ENCODE measurements around the gene ETFB.

Gene ETFB

DNA sequence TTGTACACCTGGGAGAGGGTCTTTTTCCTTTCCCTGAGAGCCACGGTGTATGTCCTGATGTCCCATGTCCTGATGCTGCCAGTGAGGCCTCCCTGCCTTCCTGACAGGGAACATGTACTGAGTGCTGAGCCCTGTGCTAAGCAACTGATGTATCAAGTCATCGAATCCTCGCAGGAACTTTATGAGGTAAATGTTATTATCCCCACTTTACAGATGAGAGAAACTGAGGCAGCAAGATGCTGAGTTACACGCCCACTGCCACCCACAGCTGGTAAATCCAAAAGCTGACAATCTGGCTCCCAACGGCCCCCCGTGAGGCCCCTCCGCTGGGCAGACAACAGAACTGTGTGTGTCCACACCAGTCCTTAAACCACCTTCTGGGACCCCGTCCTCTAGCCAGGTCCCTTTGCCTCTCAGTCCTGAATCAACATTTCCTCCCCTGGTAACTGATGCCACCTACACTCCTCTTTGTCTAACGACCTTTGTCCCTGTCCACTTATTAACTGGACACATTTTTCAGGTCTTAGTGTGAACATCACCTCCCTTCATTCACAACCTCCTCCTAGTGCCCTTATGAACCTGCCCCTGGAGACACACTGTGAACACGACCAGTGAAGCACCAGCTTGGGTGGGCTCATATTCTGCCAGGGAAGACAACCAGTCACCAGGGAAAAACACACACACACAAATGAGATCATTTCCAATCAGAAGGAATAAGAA lies 18.8 kb downstream of the ETFB start:
- WGBS, 2 experiments (ENCODE audit: insufficient coverage in 2 of 2), result 81 to 85% methylated on average over 8 of the region's 10 CpGs
- no peaks in the 10 kb centered on the region for H3K9me3 ChIP-seq (ENCODE audit: control insufficient read depth, low read length)
- H3K27ac ChIP-seq (ENCODE audit: low read depth, low read length, severe bottlenecking), result no peak overlapping the region
- H3K4me3 ChIP-seq (ENCODE audit: extremely low read depth, insufficient read depth, low read length, poor library complexity, severe bottlenecking), result no peak overlapping the region
- peaks cover 11% of the 10 kb centered on the region for H3K36me3 ChIP-seq (ENCODE audit: control insufficient read depth, insufficient read depth, low read length)
- peaks cover 5% of the 10 kb centered on the region for H3K4me1 ChIP-seq (ENCODE audit: control insufficient read depth, insufficient read depth, low read length, poor library complexity, severe bottlenecking)

GRCh38 chr19:51346742-51347141 lies 19.4 kb downstream of the ETFB start:
- 87 to 89% methylated on average over 13 to 16 of the region's 17 CpGs for WGBS, 2 experiments (ENCODE audit: insufficient coverage in 2 of 2)
- Histone ChIP-seq H3K36me3 (ENCODE audit: control insufficient read depth, insufficient read depth, low read length) (peaks cover 11% of the 10 kb centered on the region), H3K9me3 (ENCODE audit: control insufficient read depth, low read length) (no peaks in the 10 kb centered on the region)

DNA sequence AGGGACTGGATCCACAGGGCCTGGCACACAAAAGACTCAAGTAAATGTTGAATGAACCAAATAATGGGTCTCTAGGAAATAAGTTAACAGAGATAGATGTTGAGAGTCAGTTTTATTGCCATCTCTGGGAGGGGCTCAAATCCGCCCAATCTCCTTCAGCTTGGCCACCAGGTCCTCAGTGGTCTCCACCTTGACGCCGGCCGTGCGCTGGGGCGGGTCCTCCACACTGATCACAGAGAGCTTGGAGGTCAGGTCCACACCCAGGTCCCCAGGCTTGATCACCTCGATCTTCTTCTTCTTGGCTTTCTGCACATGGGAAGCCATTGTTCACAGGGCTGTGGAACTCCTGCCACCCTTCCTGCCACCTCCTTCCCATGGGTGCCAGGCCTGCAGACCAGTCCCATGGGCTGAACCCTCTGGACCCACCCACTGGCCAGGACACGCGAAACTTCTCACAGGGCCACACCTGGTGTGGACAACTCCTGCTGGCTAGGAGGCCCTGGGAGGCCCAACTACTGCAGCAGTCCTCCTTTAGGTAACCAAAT lies 21.0 kb downstream of the ETFB start:
- WGBS, 2 experiments (ENCODE audit: insufficient coverage in 2 of 2), result 92 to 95% methylated on average over 6 to 9 of the region's 9 CpGs
- Histone ChIP-seq H3K27ac (ENCODE audit: low read depth, low read length, severe bottlenecking) (no peak overlapping the region), H3K9me3 (ENCODE audit: control insufficient read depth, low read length) (no peaks in the 10 kb centered on the region), H3K4me3 (ENCODE audit: extremely low read depth, insufficient read depth, low read length, poor library complexity, severe bottlenecking) (no peak overlapping the region), H3K36me3 (ENCODE audit: control insufficient read depth, insufficient read depth, low read length) (peaks cover 4% of the 10 kb centered on the region), H3K4me1 (ENCODE audit: control insufficient read depth, insufficient read depth, low read length, poor library complexity, severe bottlenecking) (peaks cover 7% of the 10 kb centered on the region)

More at GRCh38 chr19:51346742-51347141, 19.4 kb downstream of the ETFB start:
- Histone ChIP-seq H3K4me3 (ENCODE audit: extremely low read depth, insufficient read depth, low read length, poor library complexity, severe bottlenecking) (no peak overlapping the region), H3K27ac (ENCODE audit: low read depth, low read length, severe bottlenecking) (no peak overlapping the region), H3K4me1 (ENCODE audit: control insufficient read depth, insufficient read depth, low read length, poor library complexity, severe bottlenecking) (peaks cover 8% of the 10 kb centered on the region)

GRCh38 chr19:51342631-51343569 lies 23.3 kb downstream of the ETFB start:
- 61 to 64% methylated on average over 8 to 9 of the region's 9 CpGs for WGBS, 2 experiments (ENCODE audit: insufficient coverage in 2 of 2)
- no peak overlapping the region for H3K4me3 ChIP-seq (ENCODE audit: extremely low read depth, insufficient read depth, low read length, poor library complexity, severe bottlenecking)
- peaks cover 4% of the 10 kb centered on the region for H3K36me3 ChIP-seq (ENCODE audit: control insufficient read depth, insufficient read depth, low read length)
- no peaks in the 10 kb centered on the region for H3K9me3 ChIP-seq (ENCODE audit: control insufficient read depth, low read length)
- H3K4me1 ChIP-seq (ENCODE audit: control insufficient read depth, insufficient read depth, low read length, poor library complexity, severe bottlenecking), result peaks cover 4% of the 10 kb centered on the region
- H3K27ac ChIP-seq (ENCODE audit: low read depth, low read length, severe bottlenecking), result no peak overlapping the region

DNA sequence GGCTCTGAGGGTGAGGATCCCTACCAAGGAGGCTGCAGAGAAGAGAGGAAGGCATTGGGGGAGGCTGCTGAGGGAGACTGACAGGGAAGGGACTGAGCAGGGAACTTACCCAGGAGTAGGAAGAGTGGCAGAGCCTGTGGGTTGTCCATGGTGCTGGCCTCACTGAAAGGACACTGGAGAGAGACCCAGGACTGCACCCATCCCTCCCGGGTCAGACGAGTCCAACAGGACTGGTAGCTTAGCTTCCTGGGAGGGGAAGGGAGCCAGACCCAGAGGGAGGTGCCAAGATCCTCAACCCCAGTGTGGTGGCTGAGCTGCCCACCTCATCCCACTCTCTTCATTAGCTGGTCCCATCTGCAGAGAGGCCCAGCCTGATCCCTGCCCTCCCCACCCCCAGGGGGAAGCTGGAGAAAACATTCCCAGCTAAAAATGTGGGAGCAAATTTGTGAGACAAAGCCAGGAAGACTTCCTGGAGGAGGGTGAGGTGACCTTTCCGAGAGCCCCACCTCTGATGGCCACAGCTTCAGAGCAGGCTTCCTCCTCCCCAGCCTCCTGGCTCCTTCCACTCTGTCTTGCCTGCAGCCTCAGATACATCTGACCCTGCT lies 24.1 kb downstream of the ETFB start, which contains the start of gene VSIG10L:
VSIG10L (minus strand) TSS at position 164 of the 605 bp plus-strand sequence; CDS start at position 149, 15 bp downstream.
- H3K36me3 ChIP-seq (ENCODE audit: control insufficient read depth, insufficient read depth, low read length), result peaks cover 4% of the 10 kb centered on the region
- H3K4me1 ChIP-seq (ENCODE audit: control insufficient read depth, insufficient read depth, low read length, poor library complexity, severe bottlenecking), result peaks cover 4% of the 10 kb centered on the region
- WGBS, 2 experiments (ENCODE audit: insufficient coverage in 2 of 2), result 74 to 75% methylated on average over 1 to 3 of the region's 3 CpGs
- H3K9me3 ChIP-seq (ENCODE audit: control insufficient read depth, low read length), result no peaks in the 10 kb centered on the region
- no peak within 1 kb of the TSS for H3K4me3 ChIP-seq (ENCODE audit: extremely low read depth, insufficient read depth, low read length, poor library complexity, severe bottlenecking)
- H3K27ac ChIP-seq (ENCODE audit: low read depth, low read length, severe bottlenecking), result no peak within 1 kb of the TSS

DNA sequence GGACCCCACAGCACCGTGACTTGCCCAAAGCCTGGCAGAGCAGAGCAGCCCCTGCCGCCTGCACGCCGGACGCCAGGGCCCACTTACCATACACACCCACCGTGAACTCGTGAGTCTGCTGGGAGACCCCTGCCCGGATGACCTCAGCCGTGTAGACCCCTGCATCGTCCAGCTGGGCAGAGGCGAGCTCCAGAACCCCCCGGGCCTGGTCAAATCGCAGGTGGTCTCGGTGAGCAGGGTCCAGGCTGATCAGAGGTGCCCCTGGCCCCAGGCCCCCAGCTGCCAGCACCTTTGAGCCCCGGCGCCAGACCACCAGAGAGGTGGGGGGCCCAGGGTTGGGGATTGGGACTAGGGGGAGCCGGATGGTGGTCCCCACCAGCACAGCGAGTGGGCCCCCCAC lies 25.1 kb downstream of the ETFB start:
- peaks cover 4% of the 10 kb centered on the region for H3K36me3 ChIP-seq (ENCODE audit: control insufficient read depth, insufficient read depth, low read length)
- H3K4me3 ChIP-seq (ENCODE audit: extremely low read depth, insufficient read depth, low read length, poor library complexity, severe bottlenecking), result no peak overlapping the region
- no peak overlapping the region for H3K27ac ChIP-seq (ENCODE audit: low read depth, low read length, severe bottlenecking)
- 90 to 97% methylated on average over 10 to 15 of the region's 18 CpGs for WGBS, 2 experiments (ENCODE audit: insufficient coverage in 2 of 2)
- H3K4me1 ChIP-seq (ENCODE audit: control insufficient read depth, insufficient read depth, low read length, poor library complexity, severe bottlenecking), result peaks cover 4% of the 10 kb centered on the region
- H3K9me3 ChIP-seq (ENCODE audit: control insufficient read depth, low read length), result no peaks in the 10 kb centered on the region

DNA sequence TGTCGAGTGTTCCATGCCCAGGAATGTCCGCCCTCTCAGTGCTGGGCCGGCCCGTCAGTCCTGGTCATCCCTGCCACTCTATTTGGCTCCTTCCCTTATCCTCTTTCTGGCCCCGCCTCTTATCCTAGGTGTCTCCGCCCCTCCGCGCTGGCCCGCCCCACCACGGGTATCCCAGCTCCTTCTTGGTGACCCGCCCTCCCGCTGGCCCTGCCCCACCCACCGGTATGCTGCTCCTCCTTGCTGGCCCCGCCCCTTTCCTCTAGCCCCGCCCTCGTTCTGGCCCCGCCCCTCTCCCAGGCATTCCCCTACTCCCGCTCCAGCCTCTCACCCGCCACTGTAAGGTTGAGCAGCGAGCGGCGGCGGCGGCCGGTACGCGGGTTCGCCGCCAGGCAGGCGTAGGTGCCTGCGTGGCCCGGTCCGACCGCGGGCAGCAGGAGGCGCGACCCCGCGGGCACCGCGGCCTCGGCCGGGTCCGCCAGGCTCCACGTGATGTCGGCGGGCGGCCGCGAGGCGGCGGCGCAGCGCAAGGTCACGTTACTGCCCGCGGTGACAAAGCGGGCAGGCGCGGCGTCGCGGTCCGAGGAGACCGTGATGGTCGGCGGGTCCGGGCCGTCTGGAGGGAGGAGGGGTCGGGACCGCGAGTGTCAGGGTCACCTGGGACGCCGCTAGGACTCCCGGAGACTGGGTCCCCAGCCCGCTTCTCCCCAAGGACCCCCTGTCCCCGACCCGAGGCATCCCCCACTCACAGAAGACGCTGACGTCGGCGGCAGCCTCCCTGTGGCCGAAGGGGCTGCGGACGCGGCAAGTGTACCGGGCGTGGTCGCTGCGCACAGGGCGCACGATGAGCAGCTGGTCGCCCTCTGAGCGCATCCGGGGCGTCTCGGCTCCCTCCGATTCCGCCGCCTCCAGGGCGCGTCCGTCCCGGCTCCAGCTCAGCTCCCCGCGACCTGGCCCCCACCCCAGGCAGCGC lies 26.2 kb downstream of the ETFB start:
- Histone ChIP-seq H3K4me1 (ENCODE audit: control insufficient read depth, insufficient read depth, low read length, poor library complexity, severe bottlenecking) (peaks cover 4% of the 10 kb centered on the region), H3K9me3 (ENCODE audit: control insufficient read depth, low read length) (no peaks in the 10 kb centered on the region), H3K27ac (ENCODE audit: low read depth, low read length, severe bottlenecking) (peak overlapping the region; percentile 84), H3K4me3 (ENCODE audit: extremely low read depth, insufficient read depth, low read length, poor library complexity, severe bottlenecking) (peak overlapping the region; percentile 48), H3K36me3 (ENCODE audit: control insufficient read depth, insufficient read depth, low read length) (peaks cover 4% of the 10 kb centered on the region)
- 1 to 2% methylated on average over 58 to 83 of the region's 107 CpGs for WGBS, 2 experiments (ENCODE audit: insufficient coverage in 2 of 2)

- peak overlapping the region; percentile 48 for H3K4me3 ChIP-seq (ENCODE audit: extremely low read depth, insufficient read depth, low read length, poor library complexity, severe bottlenecking)
- WGBS, 2 experiments (ENCODE audit: insufficient coverage in 2 of 2), result 0% methylated on average over 10 of the region's 10 CpGs
- H3K36me3 ChIP-seq (ENCODE audit: control insufficient read depth, insufficient read depth, low read length), result no peaks in the 10 kb centered on the region
- peaks cover 4% of the 10 kb centered on the region for H3K4me1 ChIP-seq (ENCODE audit: control insufficient read depth, insufficient read depth, low read length, poor library complexity, severe bottlenecking)
- H3K9me3 ChIP-seq (ENCODE audit: control insufficient read depth, low read length), result no peaks in the 10 kb centered on the region
- peak overlapping the region; percentile 84 for H3K27ac ChIP-seq (ENCODE audit: low read depth, low read length, severe bottlenecking)
Measured at GRCh38 chr19:51339313-51339686, 26.9 kb downstream of the ETFB start.

GRCh38 chr19:51338563-51339312 lies 27.4 kb downstream of the ETFB start:
- no peaks in the 10 kb centered on the region for H3K9me3 ChIP-seq (ENCODE audit: control insufficient read depth, low read length)
- peaks cover 4% of the 10 kb centered on the region for H3K4me1 ChIP-seq (ENCODE audit: control insufficient read depth, insufficient read depth, low read length, poor library complexity, severe bottlenecking)
- H3K4me3 ChIP-seq (ENCODE audit: extremely low read depth, insufficient read depth, low read length, poor library complexity, severe bottlenecking), result peak overlapping the region; percentile 48
- WGBS, 2 experiments (ENCODE audit: insufficient coverage in 2 of 2), result 8 to 17% methylated on average over 27 to 37 of the region's 43 CpGs
- peak overlapping the region; percentile 84 for H3K27ac ChIP-seq (ENCODE audit: low read depth, low read length, severe bottlenecking)
- H3K36me3 ChIP-seq (ENCODE audit: control insufficient read depth, insufficient read depth, low read length), result no peaks in the 10 kb centered on the region
